H1 (cell line): ENCODE data around the gene C17orf113. TPM values are rescaled to one million over a fixed set of nuclear protein-coding genes. Genes with fewer than 3 reads are reported as not detected.

ENCODE experiments used
- CTCF ChIA-PET: fragments of 300-600 bp; sonication (Branson Sonifier 250); formaldehyde crosslinking; loops from one replicate; lab custom pipeline; 2021; ENCODE audit not compliant: partially characterized antibody; lab: Charles Lee
- POLR2A ChIA-PET: fragments of 300-600 bp; sonication (Branson Sonifier 250); formaldehyde crosslinking; loops from one replicate; lab custom pipeline; 2021; ENCODE audit warnings: inconsistent platforms; ENCODE audit not compliant: partially characterized antibody; lab: Charles Lee
- DNase-seq, 2 experiments: peaks; one replicate each; pipeline versions ENCODE4 v3.0.0 to v3.0.0-alpha.2; 2010 to 2022; ENCODE audit warnings: low spot score in 2 of 2, low read depth in 1 of 2, mixed read lengths in 1 of 2
- FAIRE-seq: peaks from 2 replicates; lab custom pipeline; 2011; peaks lifted over from hg19 to GRCh38; lab: Jason Lieb, UNC
- H2AFZ ChIP-seq: 2 replicates; pipeline ENCODE4 v1.8.1; 2012; ENCODE audit warnings: low read length, inconsistent platforms
- H2AK5ac ChIP-seq: 2 replicates; pipeline ENCODE4 v1.6.1; 2013; ENCODE audit warnings: low read depth, low read length
- H2BK120ac ChIP-seq: replicated peaks from 2 replicates; pipeline ENCODE3; 2013; ENCODE audit warnings: low read depth, low read length, inconsistent platforms
- H2BK12ac ChIP-seq: 2 replicates; pipeline ENCODE4 v1.6.1; 2013; ENCODE audit warnings: low read depth, low read length
- H2BK15ac ChIP-seq: 2 replicates; pipeline ENCODE4 v1.6.1; 2013; ENCODE audit warnings: low read length
- H2BK20ac ChIP-seq: 2 replicates; pipeline ENCODE4 v1.6.1; 2013; ENCODE audit warnings: low read length
- H2BK5ac ChIP-seq: 2 replicates; pipeline ENCODE4 v1.6.1; 2013; ENCODE audit warnings: low read depth, low read length
- H3K14ac ChIP-seq: 2 replicates; pipeline ENCODE4 v1.6.1; 2013; ENCODE audit warnings: inconsistent platforms; ENCODE audit not compliant: insufficient read length
- H3K18ac ChIP-seq: 2 replicates; pipeline ENCODE4 v1.6.1; 2013; ENCODE audit warnings: low read length; ENCODE audit errors: extremely low read depth
- H3K23ac ChIP-seq: 2 replicates; pipeline ENCODE4 v1.6.1; 2013; ENCODE audit warnings: inconsistent platforms; ENCODE audit not compliant: insufficient read length
- H3K23me2 ChIP-seq: 2 replicates; pipeline ENCODE4 v1.6.1; 2013; ENCODE audit warnings: low read depth, low read length
- H3K27ac ChIP-seq: 2 replicates; pipeline ENCODE4 v1.6.1; 2011; ENCODE audit warnings: low read depth, low read length, inconsistent platforms
- H3K27me3 ChIP-seq, 4 experiments: replicated peaks in 1 of 4; 1 replicate in 1 of 4; 2 replicates in 3 of 4; pipeline versions ENCODE4 v1.6.1 to v1.8.1; 2011 to 2013; ENCODE audit warnings: low read length in 3 of 4, mild to moderate bottlenecking in 3 of 4, inconsistent platforms in 2 of 4, mixed read lengths in 2 of 4, moderate library complexity in 1 of 4; ENCODE audit not compliant: control insufficient read depth in 3 of 4, insufficient read depth in 3 of 4; ENCODE audit errors: extremely low read depth in 1 of 4
- H3K36me3 ChIP-seq, 4 experiments: 2 replicates each; pipeline versions ENCODE4 v1.6.1 to v1.8.1; 2011 to 2013; ENCODE audit warnings: mild to moderate bottlenecking in 4 of 4, low read length in 3 of 4, moderate library complexity in 2 of 4, control low read depth in 1 of 4, inconsistent platforms in 1 of 4; ENCODE audit not compliant: insufficient read depth in 4 of 4, control insufficient read depth in 2 of 4
- H3K4ac ChIP-seq: replicated peaks from 2 replicates; pipeline ENCODE3; 2013; ENCODE audit warnings: low read length, low read depth, mixed read lengths, inconsistent platforms; ENCODE audit not compliant: insufficient read length
- H3K4me1 ChIP-seq, 4 experiments: replicated peaks in 1 of 4; 1 replicate in 1 of 4; 2 replicates in 3 of 4; pipeline versions ENCODE4 v1.6.1 to v1.8.1; 2011 to 2013; ENCODE audit warnings: low read length in 3 of 4, inconsistent platforms in 2 of 4, mixed read lengths in 1 of 4; ENCODE audit not compliant: insufficient read depth in 4 of 4, control insufficient read depth in 3 of 4
- H3K4me2 ChIP-seq, 2 experiments: 2 replicates each; pipeline versions ENCODE4 v1.6.1 to v1.8.1; 2011 to 2013; ENCODE audit warnings: low read depth in 2 of 2, low read length in 2 of 2, control low read depth in 1 of 2, inconsistent platforms in 1 of 2, mild to moderate bottlenecking in 1 of 2; ENCODE audit not compliant: insufficient read depth in 1 of 2
- H3K4me3 ChIP-seq, 4 experiments: fragments of 200-600, 300-600 bp in 1 of 4; sonication (generic), shearing (Covaris generic), sonication (Bioruptor Twin) in 1 of 4; 2 replicates each; pipeline versions ENCODE4 v1.5.1 to v1.8.1; 2011 to 2016; ENCODE audit warnings: low read length in 4 of 4, low read depth in 3 of 4, control low read depth in 2 of 4, inconsistent platforms in 2 of 4, mild to moderate bottlenecking in 2 of 4, mixed read lengths in 1 of 4, moderate library complexity in 1 of 4; ENCODE audit not compliant: insufficient read depth in 2 of 4; ENCODE audit errors: extremely low read depth in 1 of 4
- H3K56ac ChIP-seq: replicated peaks from 2 replicates; pipeline ENCODE3; 2013; ENCODE audit warnings: low read depth, mild to moderate bottlenecking, mixed read lengths, low read length, inconsistent platforms; ENCODE audit not compliant: insufficient read length
- H3K79me1 ChIP-seq: 2 replicates; pipeline ENCODE4 v1.6.1; 2013; ENCODE audit warnings: low read depth, low read length, control low read depth
- H3K79me2 ChIP-seq, 2 experiments: 2 replicates each; pipeline versions ENCODE4 v1.6.1 to v1.8.1; 2012 to 2013; ENCODE audit warnings: low read length in 2 of 2, mild to moderate bottlenecking in 2 of 2, inconsistent platforms in 1 of 2; ENCODE audit not compliant: insufficient read depth in 2 of 2, control insufficient read depth in 1 of 2
- H3K9ac ChIP-seq, 4 experiments: replicated peaks in 1 of 4; 1 replicate in 1 of 4; 2 replicates in 3 of 4; pipeline versions ENCODE4 v1.6.1 to v1.8.1; 2011 to 2013; ENCODE audit warnings: low read depth in 3 of 4, low read length in 3 of 4, control low read depth in 2 of 4, mild to moderate bottlenecking in 2 of 4, moderate library complexity in 2 of 4, inconsistent platforms in 1 of 4; ENCODE audit errors: extremely low read depth in 1 of 4
- H3K9me3 ChIP-seq, 2 experiments: 2 replicates each; pipeline versions ENCODE4 v1.6.1 to v1.8.1; 2012 to 2013; ENCODE audit warnings: mild to moderate bottlenecking in 2 of 2, moderate library complexity in 2 of 2, control low read depth in 1 of 2, inconsistent platforms in 1 of 2, low read depth in 1 of 2, low read length in 1 of 2, mixed read lengths in 1 of 2; ENCODE audit not compliant: insufficient read depth in 2 of 2
- H4K20me1 ChIP-seq, 2 experiments: replicated peaks in 1 of 2; 2 replicates each; pipeline versions ENCODE3 to v1.8.1; 2011 to 2013; ENCODE audit warnings: inconsistent platforms in 2 of 2, low read length in 2 of 2, mild to moderate bottlenecking in 1 of 2; ENCODE audit not compliant: insufficient read depth in 2 of 2, control insufficient read depth in 1 of 2
- H4K5ac ChIP-seq: 2 replicates; pipeline ENCODE4 v1.6.1; 2013; ENCODE audit warnings: low read length, low read depth, mixed read lengths, inconsistent platforms; ENCODE audit not compliant: insufficient read length
- H4K8ac ChIP-seq: 2 replicates; pipeline ENCODE4 v1.8.0; 2013; ENCODE audit warnings: mild to moderate bottlenecking, moderate library complexity, low read length, inconsistent platforms; ENCODE audit not compliant: insufficient read depth; ENCODE audit errors: extremely low read depth
- H4K91ac ChIP-seq: replicated peaks from 2 replicates; pipeline ENCODE3; 2013; ENCODE audit warnings: low read length, mixed read lengths, inconsistent platforms; ENCODE audit not compliant: insufficient read length
- FOSL1 ChIP-seq: IDR thresholded peaks from 2 replicates; pipeline ENCODE4 v1.6.1; 2011; ENCODE audit warnings: mild to moderate bottlenecking, low read depth, low read length, moderate library complexity; ENCODE audit not compliant: insufficient read depth
- KDM1A ChIP-seq: fragments of 200-600, 300-600 bp; sonication (generic); IDR thresholded peaks from 2 replicates; pipeline ENCODE4 v1.7.1; 2016; ENCODE audit warnings: mild to moderate bottlenecking, low read length, borderline replicate concordance
- WGBS, 2 experiments: shearing (Covaris generic) in 1 of 2; methylation state at CpG; one replicate each; pipeline versions ENCODE4 v1.1.6 to v1.1.7; 2013 to 2015; ENCODE audit warnings: low lambda C conversion rate in 2 of 2, mixed read lengths in 2 of 2, inconsistent platforms in 1 of 2, low coverage in 1 of 2, missing lambda C conversion rate in 1 of 2; ENCODE audit not compliant: insufficient replicate concordance in 2 of 2, insufficient coverage in 1 of 2, insufficient read length in 1 of 2; ENCODE audit errors: extremely low coverage in 1 of 2, missing lambda C conversion rate in 1 of 2; 5-methylcytosine and 5-hydroxymethylcytosine counted together
- polyA plus RNA-seq, 7 experiments: library from polyadenylated mRNA; depleted of rRNA in 3 of 7; stranded (reverse) in 5 of 7; unstranded in 2 of 7; fragments of >200 nt in 5 of 7; fragments of 200-250 nt in 2 of 7; gene quantifications; 1 replicate in 5 of 7; 2 replicates in 1 of 7; 4 replicates in 1 of 7; pipeline versions ENCODE4 v1.2.1 to v1.2.3, GENCODE V29; 2011 to 2013; ENCODE audit warnings: missing spikeins in 2 of 7, mixed read lengths in 2 of 7
- total RNA-seq: library from RNA; stranded (reverse); fragmentation: NEBNext Ultra II Directional; extraction: Animal tissue kit (Norgen Biotek cat#: 25700); gene quantifications from 2 replicates; pipeline ENCODE4 v1.2.1, GENCODE V29; 2021

Gene C17orf113
- total and polyA plus RNA-seq, 2 of the 8 experiments (the other 6 are each of a cell fraction or from before 2014, with no cell fraction given), result 1.0 to 1.4 TPM

DNA sequence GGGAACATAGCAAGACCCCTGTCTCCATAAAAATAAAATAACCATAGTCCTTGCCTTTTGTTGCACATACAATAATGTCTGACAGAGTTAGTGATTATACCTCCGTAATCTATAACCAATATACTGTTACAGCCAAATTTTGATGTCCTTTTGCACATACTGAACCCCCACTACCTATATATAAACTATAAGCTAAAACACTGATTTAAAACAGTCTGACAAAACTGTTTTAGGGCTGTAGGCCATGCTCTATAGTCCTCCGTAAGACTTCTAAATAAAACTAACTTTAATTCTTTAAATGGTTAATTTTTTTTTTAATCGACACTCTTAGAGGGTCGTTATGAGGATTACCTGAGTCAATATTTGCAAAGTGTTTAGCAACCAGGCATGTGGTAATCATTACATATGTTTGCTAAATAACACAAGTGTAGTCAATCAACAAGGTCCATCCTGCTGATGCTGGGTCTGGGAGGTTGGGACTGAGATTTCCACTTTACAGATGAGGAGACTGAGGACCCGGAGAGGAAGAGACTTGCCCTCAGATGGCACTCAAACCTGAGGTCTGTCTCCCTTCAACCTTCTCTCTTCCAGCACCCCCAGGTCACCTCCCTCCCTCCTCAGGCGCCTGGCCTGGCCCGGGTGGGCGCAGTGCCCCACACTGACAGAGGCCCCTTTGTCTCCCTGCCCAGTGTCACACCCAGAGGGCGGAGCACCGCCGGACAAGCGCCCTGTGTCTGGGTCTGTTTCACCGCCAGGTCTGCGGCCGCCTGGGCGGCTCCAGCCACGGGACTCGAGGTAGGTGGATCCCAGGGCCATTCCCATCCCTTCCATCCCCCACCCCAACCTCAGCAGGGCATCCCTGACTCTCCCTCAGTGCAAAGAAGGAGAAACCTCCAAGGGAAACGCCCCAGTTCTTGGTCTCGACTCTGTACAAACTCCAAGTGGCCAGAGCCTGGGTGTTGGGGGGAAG lies 37.6 kb upstream of the C17orf113 start:
- ChIA-PET CTCF (interaction anchor here (0.6 to 39.4 kb wide), 8 partner anchors 9 to 57 kb away, joined by 3 to 1084 read pairs (median 39); partner anchors contain the start of genes DHX58, DNAJC7, HSPB9 and KAT2A), POLR2A (interaction anchor here (1.6 to 1.9 kb wide), 3 partner anchors 8 to 62 kb away, joined by 4 to 6 read pairs (median 5); no protein-coding TSS in a partner anchor)
- no peak overlapping the region for H2BK5ac ChIP-seq
- DNase-seq (no peak), FAIRE-seq (no peak)
- no peaks in the 10 kb centered on the region for H3K27me3 ChIP-seq
- no peaks in the 10 kb centered on the region for H3K36me3 ChIP-seq
- peak overlapping the region; percentile 41; the same call in 1 of the 2 replicates for H4K8ac ChIP-seq
- no peak overlapping the region for H3K4ac ChIP-seq
- no peak overlapping the region for H3K56ac ChIP-seq
- no peak overlapping the region for H2BK120ac ChIP-seq
- H3K4me3 ChIP-seq, result no peak overlapping the region
- no peak overlapping the region for H2AK5ac ChIP-seq
- WGBS, 2 experiments, result 89% methylated on average over 20 of the region's 20 CpGs; no CpG with 5 or more reads in 1 of the 2 experiments
- H2BK12ac ChIP-seq, result no peak overlapping the region
- TF ChIP-seq FOSL1 (no peak), KDM1A (peak; percentile 70; the same call in 1 of the 2 replicates)
- H3K79me1 ChIP-seq, result no peaks in the 10 kb centered on the region
- H3K4me2 ChIP-seq, result no peak overlapping the region
- H3K18ac ChIP-seq, result no peak overlapping the region
- no peak overlapping the region for H2BK20ac ChIP-seq
- no peaks in the 10 kb centered on the region for H3K23me2 ChIP-seq
- no peak overlapping the region for H4K5ac ChIP-seq
- H4K91ac ChIP-seq, result no peak overlapping the region
- no peaks in the 10 kb centered on the region for H4K20me1 ChIP-seq
- H3K23ac ChIP-seq, result no peak overlapping the region
- no peak overlapping the region for H2AFZ ChIP-seq
- no peak overlapping the region for H2BK15ac ChIP-seq
- no peak overlapping the region for H3K9ac ChIP-seq
- H3K14ac ChIP-seq, result no peak overlapping the region
- H3K27ac ChIP-seq, result no peak overlapping the region
- peaks cover 0 to 2% (median 0%) of the 10 kb centered on the region in 4 experiments; a peak in 1 of 7 replicates for H3K4me1 ChIP-seq
- H3K9me3 ChIP-seq, result no peaks in the 10 kb centered on the region
- H3K79me2 ChIP-seq, result no peaks in the 10 kb centered on the region
